ENCODE measurements around the gene EEFSEC.

Gene EEFSEC

DNA sequence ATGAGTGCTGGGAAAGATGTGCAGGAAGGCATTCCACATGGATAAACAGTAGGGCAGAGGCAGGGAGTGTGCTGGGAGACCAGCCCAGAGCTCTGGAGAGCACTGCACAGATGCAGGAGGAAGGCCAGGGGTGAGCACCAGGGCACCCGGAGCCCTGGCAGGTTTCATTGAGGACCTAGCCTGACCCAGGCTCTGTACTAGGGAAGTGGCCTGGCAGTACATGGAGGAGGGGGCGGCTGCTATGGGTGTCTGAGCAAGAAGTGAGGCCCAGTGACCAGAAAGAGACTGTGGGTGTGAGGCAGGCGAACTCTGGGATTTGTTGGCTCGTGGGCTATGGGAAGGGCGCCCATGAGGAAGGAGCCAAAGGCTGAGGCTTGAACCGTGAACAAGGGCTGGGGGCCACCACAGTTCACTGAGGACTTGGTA is 174.3 kb downstream of the EEFSEC start:
- Histone ChIP-seq H3K4me1 (no peaks in the 10 kb centered on the region), H3K27ac (no peak overlapping the region), H3K36me3 (no peaks in the 10 kb centered on the region), H3K27me3 (no peaks in the 10 kb centered on the region), H3K9me3 (no peaks in the 10 kb centered on the region), H3K4me3 (no peak overlapping the region)
- no peak for DNase-seq
- no peak for TF ChIP-seq CTCF (IDR thresholded peaks at IDR 0.05)
- intact Hi-C loops (cut with DNase I; ENCODE audit: low total_unique reads): no loop called here

DNA sequence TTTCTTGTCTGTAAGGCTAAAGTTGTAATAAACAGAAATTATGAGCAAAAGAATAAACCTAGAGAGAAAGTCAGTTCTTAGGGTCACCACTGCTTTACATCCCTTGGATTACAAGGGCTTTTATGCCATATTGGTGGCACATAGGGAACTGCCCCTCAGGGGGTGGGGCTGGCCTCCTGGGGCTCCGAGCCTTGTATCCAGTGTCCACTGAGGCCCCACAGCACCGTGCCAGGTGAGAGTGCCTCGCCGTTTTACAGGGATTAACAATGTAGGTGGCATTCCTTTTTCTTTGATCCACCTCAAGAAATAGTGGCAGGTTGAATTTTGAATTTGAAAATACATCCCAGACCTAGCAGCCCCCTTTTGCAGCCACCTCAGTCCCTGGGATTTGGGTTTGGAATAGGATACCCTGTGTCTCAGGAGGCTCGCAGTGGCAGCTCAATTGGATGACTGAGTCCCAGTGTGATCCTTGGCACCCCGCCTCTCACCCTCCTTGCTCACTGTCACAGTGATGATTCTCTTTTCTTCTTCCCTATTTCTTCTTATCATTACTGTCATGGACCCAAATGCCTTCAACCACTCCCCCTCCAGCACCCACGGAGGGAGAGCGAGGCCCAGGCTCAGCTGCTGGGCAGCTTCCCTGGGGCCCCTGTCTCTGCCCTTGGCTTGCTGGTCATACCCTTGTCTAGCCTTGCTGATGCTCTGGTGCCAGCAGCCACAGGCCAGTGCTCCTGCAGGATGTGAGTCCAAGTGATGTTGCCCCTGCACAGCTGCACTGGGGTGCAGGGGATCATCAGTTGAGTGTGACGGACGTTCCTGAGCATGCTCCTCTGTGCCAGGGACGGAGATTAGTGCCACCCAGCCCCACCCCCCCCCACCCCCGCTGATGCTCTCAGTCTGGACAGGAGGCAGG is 175.5 kb downstream of the EEFSEC start:
- no peaks in the 10 kb centered on the region for H3K4me1 ChIP-seq
- no peaks in the 10 kb centered on the region for H3K27me3 ChIP-seq
- no peak for TF ChIP-seq CTCF (IDR thresholded peaks at IDR 0.05)
- no peaks in the 10 kb centered on the region for H3K9me3 ChIP-seq
- H3K4me3 ChIP-seq: no peak overlapping the region
- H3K36me3 ChIP-seq: peaks cover 0 to 7% (median 0%) of the 10 kb centered on the region in 3 donors
- DNase-seq: no peak
- no peak overlapping the region for H3K27ac ChIP-seq
- intact Hi-C loops (cut with DNase I; ENCODE audit: low total_unique reads): no loop called here

GRCh38 chr3:128329491-128330213 is 176.4 kb downstream of the EEFSEC start:
- Histone ChIP-seq H3K36me3 (peaks cover 0 to 12% (median 0%) of the 10 kb centered on the region in 3 donors), H3K27me3 (no peaks in the 10 kb centered on the region), H3K9me3 (no peaks in the 10 kb centered on the region), H3K4me1 (no peaks in the 10 kb centered on the region), H3K27ac (no peak overlapping the region), H3K4me3 (no peak overlapping the region)
- peak in 1 of 2 donors; percentile 50 for DNase-seq
- intact Hi-C loops (cut with DNase I; ENCODE audit: low total_unique reads): no loop called here
- no peak for TF ChIP-seq CTCF (IDR thresholded peaks at IDR 0.05)

DNA sequence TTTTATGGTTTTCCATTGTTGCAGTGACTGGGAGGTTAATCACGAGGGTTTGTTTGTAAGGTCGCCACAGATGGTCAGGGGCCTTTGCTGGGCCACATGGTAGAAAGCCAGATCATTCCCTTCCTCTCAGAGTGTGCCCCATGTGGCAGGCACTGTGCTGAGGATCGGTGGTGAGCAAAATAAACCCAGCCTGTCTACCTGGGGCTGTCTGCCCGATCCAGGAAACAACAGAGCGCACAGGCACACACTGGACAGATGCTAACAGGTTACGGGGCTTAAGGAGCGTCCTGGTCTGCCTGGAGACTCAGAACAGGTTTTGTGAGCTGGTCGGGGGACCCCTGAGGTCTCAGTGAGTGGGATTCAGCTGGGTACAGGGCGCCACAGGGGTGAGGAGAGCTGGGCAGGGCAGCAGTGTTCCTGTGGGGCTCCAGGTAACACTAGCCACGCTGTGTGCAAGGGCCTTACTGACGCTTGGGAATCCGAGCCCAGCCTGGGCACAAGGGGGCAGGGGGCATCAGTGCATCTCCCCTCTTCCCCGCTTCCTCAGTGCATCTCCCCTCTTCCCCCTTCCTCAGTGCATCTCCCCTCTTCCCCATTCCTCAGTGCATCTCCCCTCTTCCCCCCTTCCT is 177.0 kb downstream of the EEFSEC start:
- H3K27me3 ChIP-seq: no peaks in the 10 kb centered on the region
- intact Hi-C loops (cut with DNase I; ENCODE audit: low total_unique reads): no loop called here
- H3K4me1 ChIP-seq: no peaks in the 10 kb centered on the region
- no peaks in the 10 kb centered on the region for H3K9me3 ChIP-seq
- no peak for TF ChIP-seq CTCF (IDR thresholded peaks at IDR 0.05)
- H3K36me3 ChIP-seq: peaks cover 0 to 12% (median 0%) of the 10 kb centered on the region in 3 donors
- peak in 1 of 2 donors; percentile 40 for DNase-seq
- no peak overlapping the region for H3K27ac ChIP-seq
- no peak overlapping the region for H3K4me3 ChIP-seq

GRCh38 chr3:128334086-128334645 is 180.9 kb downstream of the EEFSEC start:
- Histone ChIP-seq H3K4me1 (peaks cover 0 to 6% (median 0%) of the 10 kb centered on the region in 4 donors), H3K36me3 (peaks cover 3 to 26% (median 7%) of the 10 kb centered on the region in 3 donors), H3K9me3 (no peaks in the 10 kb centered on the region), H3K4me3 (no peak overlapping the region), H3K27me3 (no peaks in the 10 kb centered on the region), H3K27ac (no peak overlapping the region)
- intact Hi-C loops (cut with DNase I; ENCODE audit: low total_unique reads): no loop called here
- no peak for TF ChIP-seq CTCF (IDR thresholded peaks at IDR 0.05)
- DNase-seq: peak in 1 of 2 donors; percentile 43

Measured in tibial artery (tissue), 4 donors.